ENCODE measurements around the gene MRPL17.

The MRPL17 gene

DNA sequence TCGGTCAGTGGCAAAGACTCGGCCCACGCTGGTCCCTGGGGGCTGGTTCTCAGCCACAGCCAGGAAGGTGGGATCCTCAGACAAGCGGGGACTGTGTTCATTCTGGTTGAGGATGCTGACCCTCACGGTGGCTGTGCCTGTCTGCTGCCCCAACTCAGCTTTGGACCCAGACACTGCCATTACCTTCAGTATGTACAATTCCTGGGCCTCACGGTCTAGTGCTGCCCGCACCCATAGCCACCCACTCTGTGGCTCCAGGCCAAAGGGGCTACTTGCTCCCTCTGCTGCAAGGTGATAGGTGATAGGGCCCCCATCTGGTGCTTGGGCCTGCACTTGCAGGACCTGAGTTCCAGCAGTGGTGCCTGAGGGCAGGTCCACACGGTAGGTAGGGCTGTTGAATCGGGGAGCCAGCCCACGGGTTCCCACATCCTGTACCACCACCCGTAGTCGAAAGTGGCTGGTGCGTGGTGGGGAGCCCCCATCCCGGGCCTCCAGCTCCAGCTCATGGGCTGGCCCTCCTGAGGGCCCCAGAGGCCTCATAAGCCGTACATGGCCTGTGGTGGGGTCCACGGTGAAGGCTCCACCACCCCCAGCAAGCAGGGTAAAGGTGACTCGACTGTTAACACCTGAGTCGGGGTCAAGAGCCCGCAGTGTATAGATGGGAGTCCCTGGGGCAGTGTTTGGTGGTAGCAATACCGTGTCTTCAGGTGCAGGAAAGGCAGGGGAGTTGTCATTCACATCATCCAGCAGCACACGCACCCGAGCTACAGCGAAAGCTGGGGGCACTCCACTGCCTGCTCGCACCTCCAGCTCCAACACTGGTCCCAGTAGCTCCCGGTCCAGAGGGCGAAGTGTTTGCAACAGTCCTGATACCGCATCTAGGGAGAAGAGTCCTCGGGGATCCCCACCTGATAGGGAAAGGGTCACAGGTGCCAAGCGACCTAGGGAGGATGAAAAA, 50.7 kb downstream of the MRPL17 start:
- DNase-seq (ENCODE audit: low spot score) = no peak

DNA sequence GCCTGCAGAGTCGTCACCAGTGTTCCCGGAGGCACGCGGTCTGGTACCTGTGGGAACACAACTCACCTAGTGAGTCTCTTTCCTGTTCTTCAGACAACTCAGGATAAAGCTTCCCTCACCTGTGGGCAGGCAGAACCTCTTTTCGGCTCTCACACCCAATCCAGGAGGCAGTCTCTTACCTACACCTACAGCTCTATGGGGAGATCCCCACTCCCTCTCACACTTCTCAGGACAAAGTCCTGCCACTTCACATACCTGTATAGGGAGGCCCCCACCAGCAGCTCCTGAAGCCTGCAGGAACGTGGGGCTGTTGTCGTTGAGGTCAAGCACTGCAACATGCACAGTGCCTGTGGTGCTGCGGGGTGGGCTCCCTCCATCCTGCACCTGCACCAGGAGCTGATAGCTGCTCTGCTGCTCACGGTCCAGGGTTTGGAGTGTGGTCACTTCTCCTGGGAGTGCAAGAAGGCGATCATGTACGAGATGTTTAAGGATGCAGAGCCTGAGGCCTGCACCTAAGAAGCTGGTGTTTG, 51.7 kb downstream of the MRPL17 start:
- no peak for DNase-seq (ENCODE audit: low spot score)

DNA sequence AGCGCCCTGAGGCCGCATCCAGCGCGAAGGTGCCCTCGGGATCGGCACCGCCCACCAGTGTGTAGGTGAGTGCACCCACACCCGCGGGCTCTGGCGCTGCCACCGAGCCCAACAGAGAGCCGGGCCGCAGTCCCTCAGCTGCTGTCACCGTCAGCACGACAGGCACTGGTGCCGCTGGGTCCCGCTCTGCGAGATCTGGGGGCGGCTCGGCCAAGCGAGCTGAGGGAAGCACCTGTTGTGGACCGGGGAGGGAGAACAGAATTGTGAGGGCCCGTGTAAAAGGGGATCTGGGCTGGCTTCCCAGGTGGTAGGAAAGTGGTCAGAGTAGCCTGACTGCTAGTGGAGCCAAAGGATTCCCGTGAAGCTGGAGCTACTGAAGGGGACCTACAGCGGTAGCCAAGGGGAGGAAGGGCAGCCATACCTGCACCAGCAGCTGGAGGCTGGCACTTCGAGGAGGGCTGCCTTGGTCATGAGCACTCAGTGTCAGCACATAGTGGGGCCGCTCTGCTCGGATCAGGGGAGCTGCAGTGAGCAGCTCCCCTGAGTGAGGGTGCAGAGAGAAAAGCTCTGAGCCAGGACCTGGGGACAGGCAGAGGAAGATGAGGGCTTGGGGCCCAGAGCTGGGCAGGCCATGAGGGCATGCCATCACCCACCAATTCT, 52.4 kb downstream of the MRPL17 start:
- DNase-seq (ENCODE audit: low spot score) = no peak
